Measurements from ENCODE around the gene LRPAP1. TPM values are rescaled to one million over a fixed set of nuclear protein-coding genes. Genes with fewer than 3 reads are reported as not detected.

The LRPAP1 gene
- total RNA-seq, 1 experiment from 2014 or later = 110 TPM

DNA sequence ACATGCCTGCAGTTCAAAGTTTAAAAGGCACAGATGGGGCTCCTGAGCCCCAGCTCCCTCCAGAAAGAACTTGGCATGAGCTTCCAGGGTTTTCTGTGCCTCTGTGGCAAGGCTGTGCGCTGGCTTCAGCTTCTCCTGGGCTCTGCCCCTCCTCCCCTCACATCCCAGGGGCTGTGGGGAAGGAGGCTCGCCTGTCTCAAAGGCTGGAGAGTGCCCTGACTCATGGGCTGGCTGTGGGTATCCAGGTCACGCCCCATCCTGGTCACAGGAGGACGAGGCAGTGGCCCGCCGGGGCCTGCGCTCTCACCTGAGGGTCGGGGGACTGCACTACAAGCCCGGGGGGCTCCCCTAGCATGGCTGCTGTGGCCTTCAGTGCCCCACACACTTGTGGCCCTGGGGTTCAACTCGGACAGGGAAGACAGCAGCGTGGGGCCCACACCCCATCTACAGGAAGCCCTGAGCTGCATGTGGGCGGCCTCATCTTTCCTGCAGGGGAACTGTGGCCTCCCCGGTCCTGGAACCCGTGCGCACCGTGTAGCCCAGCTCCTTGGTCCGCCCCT lies 17.9 kb downstream of the LRPAP1 start:
- TF ChIP-seq, protein P1, sequence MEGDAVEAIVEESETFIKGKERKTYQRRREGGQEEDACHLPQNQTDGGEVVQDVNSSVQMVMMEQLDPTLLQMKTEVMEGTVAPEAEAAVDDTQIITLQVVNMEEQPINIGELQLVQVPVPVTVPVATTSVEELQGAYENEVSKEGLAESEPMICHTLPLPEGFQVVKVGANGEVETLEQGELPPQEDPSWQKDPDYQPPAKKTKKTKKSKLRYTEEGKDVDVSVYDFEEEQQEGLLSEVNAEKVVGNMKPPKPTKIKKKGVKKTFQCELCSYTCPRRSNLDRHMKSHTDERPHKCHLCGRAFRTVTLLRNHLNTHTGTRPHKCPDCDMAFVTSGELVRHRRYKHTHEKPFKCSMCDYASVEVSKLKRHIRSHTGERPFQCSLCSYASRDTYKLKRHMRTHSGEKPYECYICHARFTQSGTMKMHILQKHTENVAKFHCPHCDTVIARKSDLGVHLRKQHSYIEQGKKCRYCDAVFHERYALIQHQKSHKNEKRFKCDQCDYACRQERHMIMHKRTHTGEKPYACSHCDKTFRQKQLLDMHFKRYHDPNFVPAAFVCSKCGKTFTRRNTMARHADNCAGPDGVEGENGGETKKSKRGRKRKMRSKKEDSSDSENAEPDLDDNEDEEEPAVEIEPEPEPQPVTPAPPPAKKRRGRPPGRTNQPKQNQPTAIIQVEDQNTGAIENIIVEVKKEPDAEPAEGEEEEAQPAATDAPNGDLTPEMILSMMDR (IDR thresholded peaks at IDR 0.05) = no peak
- TF ChIP-seq SIN3A (IDR thresholded peaks at IDR 0.05; ENCODE audit: borderline replicate concordance, insufficient read depth, low read depth, low read length) (no peak), POLR2AphosphoS5 (IDR thresholded peaks at IDR 0.05; ENCODE audit: low read depth, low read length) (no peak), TCF7L2 (IDR thresholded peaks at IDR 0.05; ENCODE audit: low read depth, low read length) (no peak)
- TF ChIP-seq, protein P2, sequence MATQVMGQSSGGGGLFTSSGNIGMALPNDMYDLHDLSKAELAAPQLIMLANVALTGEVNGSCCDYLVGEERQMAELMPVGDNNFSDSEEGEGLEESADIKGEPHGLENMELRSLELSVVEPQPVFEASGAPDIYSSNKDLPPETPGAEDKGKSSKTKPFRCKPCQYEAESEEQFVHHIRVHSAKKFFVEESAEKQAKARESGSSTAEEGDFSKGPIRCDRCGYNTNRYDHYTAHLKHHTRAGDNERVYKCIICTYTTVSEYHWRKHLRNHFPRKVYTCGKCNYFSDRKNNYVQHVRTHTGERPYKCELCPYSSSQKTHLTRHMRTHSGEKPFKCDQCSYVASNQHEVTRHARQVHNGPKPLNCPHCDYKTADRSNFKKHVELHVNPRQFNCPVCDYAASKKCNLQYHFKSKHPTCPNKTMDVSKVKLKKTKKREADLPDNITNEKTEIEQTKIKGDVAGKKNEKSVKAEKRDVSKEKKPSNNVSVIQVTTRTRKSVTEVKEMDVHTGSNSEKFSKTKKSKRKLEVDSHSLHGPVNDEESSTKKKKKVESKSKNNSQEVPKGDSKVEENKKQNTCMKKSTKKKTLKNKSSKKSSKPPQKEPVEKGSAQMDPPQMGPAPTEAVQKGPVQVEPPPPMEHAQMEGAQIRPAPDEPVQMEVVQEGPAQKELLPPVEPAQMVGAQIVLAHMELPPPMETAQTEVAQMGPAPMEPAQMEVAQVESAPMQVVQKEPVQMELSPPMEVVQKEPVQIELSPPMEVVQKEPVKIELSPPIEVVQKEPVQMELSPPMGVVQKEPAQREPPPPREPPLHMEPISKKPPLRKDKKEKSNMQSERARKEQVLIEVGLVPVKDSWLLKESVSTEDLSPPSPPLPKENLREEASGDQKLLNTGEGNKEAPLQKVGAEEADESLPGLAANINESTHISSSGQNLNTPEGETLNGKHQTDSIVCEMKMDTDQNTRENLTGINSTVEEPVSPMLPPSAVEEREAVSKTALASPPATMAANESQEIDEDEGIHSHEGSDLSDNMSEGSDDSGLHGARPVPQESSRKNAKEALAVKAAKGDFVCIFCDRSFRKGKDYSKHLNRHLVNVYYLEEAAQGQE (IDR thresholded peaks at IDR 0.05; ENCODE audit: insufficient read depth in 1 of 2, low read depth in 2 of 2, low read length in 1 of 2) = no peak
- Histone ChIP-seq H3K4me3 (ENCODE audit: low read depth in 2 of 2, low read length in 2 of 2) (no peak overlapping the region), H3K27ac (ENCODE audit: low read length) (no peak overlapping the region), H3K9me3 (ENCODE audit: control insufficient read depth, insufficient read depth, low read depth, low read length) (no peaks in the 10 kb centered on the region), H3K4me1 (ENCODE audit: control insufficient read depth, insufficient read depth, low read length) (no peaks in the 10 kb centered on the region), H3K27me3 (ENCODE audit: control insufficient read depth, insufficient read depth, low read length) (no peaks in the 10 kb centered on the region), H3K36me3 (ENCODE audit: control insufficient read depth, insufficient read depth, low read length) (no peaks in the 10 kb centered on the region)
- BruUV-seq (replicated peaks) = no TSS peak
- ChIA-PET CTCF (no interaction called here), POLR2A (no interaction called here)
- in situ Hi-C loops (cut with HindIII; ENCODE audit: low pct_unique_long_range_greater_than_20kb, low sequenced_read_pairs) (no loop called here), intact Hi-C loops (cut with micrococcal nuclease; ENCODE audit: unreplicated experiment) (no loop called here)
- ATAC-seq (no peak), DNase-seq (ENCODE audit: low read depth, low spot score) (no peak)

DNA sequence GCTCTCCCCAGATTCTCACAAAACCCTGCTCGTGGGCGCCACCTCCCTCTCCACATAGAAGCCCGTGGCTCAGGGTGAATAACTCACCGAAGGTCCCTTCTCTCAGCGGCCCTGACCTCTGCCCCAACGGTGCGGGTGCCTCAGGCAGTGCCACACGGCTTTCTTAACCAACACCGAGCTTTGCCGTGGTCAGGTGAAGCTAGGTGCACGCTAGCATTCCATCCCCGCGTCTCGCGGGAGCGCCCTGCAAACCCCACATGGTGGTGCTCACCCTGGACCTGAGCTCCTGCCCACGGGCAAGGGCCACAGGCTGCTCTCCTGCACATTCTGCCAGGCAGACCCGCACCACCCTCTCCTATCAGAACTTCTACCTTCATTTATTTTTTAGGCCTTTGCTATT lies 18.4 kb downstream of the LRPAP1 start:
- in situ Hi-C loops (cut with HindIII; ENCODE audit: low pct_unique_long_range_greater_than_20kb, low sequenced_read_pairs) = no loop called here
- ATAC-seq (no peak), DNase-seq (ENCODE audit: low read depth, low spot score) (no peak)
- TF ChIP-seq, protein P1 (IDR thresholded peaks at IDR 0.05) = no peak
- no peak for TF ChIP-seq SIN3A (IDR thresholded peaks at IDR 0.05; ENCODE audit: borderline replicate concordance, insufficient read depth, low read depth, low read length)
- H3K36me3 ChIP-seq (ENCODE audit: control insufficient read depth, insufficient read depth, low read length) = no peaks in the 10 kb centered on the region
- no peak overlapping the region for H3K4me3 ChIP-seq (ENCODE audit: low read depth in 2 of 2, low read length in 2 of 2)
- H3K27me3 ChIP-seq (ENCODE audit: control insufficient read depth, insufficient read depth, low read length) = no peaks in the 10 kb centered on the region
- CTCF ChIA-PET = no interaction called here
- intact Hi-C loops (cut with micrococcal nuclease; ENCODE audit: unreplicated experiment) = no loop called here
- no TSS peak for BruUV-seq (replicated peaks)
- H3K4me1 ChIP-seq (ENCODE audit: control insufficient read depth, insufficient read depth, low read length) = no peaks in the 10 kb centered on the region
- H3K9me3 ChIP-seq (ENCODE audit: control insufficient read depth, insufficient read depth, low read depth, low read length) = no peaks in the 10 kb centered on the region
- H3K27ac ChIP-seq (ENCODE audit: low read length) = no peak overlapping the region
- POLR2A ChIA-PET = no interaction called here

Data from Panc1 (cell line).